Renal cortex interstitium (tissue), 11 donors: ENCODE data around the gene RAB11FIP5. TPM values are rescaled to one million over a fixed set of nuclear protein-coding genes. Genes with fewer than 3 reads are reported as not detected.

Experiments
- DNase-seq, 11 donors: peaks; one replicate each; pipeline ENCODE4 v3.0.0-alpha.2; 2013; ENCODE audit warnings: low read depth in 9 of 11, low spot score in 4 of 11; ENCODE audit errors: extremely low read depth in 1 of 11
- polyA plus RNA-seq, 3 donors: library from polyadenylated mRNA; unstranded; fragments of 120-200 nt; gene quantifications; one replicate each; pipeline ENCODE4 v1.2.1, GENCODE V29; 2013; ENCODE audit not compliant: insufficient read length in 3 of 3

RAB11FIP5 gene
- polyA plus RNA-seq, 3 donors: 44.6 to 46.4 (median 45.6) TPM

- no peak for DNase-seq
Measured at GRCh38 chr2:73027340-73027739, 85.4 kb downstream of the RAB11FIP5 start.

GRCh38 chr2:73023497-73023896 lies 89.3 kb downstream of the RAB11FIP5 start:
- DNase-seq: no peak

Other genes starting within 250 kb of the RAB11FIP5 start
- gene SPR, start 225.5 kb downstream of the RAB11FIP5 start, polyA plus RNA-seq: 10 to 100 TPM in 2 of 3 donors, 1 to 10 TPM in 1; 8.9 to 10.8 (median 10.1) TPM
- gene EMX1, start 195.4 kb downstream of the RAB11FIP5 start, polyA plus RNA-seq: 10 to 100 TPM; 30.2 to 48.9 (median 43.7) TPM
- gene SFXN5, start 41.2 kb downstream of the RAB11FIP5 start, polyA plus RNA-seq: 10 to 100 TPM; 23.4 to 27.6 (median 24.7) TPM
- under 1 TPM in 2 of 3 donors, not detected in 1; 0.07 to 0.17 TPM for gene NOTO, start 89.6 kb upstream of the RAB11FIP5 start, polyA plus RNA-seq
- gene SMYD5, start 101.3 kb upstream of the RAB11FIP5 start, polyA plus RNA-seq: 10 to 100 TPM; 32.8 to 42.6 (median 33.1) TPM
- 10 to 100 TPM; 11.4 to 16.5 (median 12.8) TPM for gene PRADC1, start 120.3 kb upstream of the RAB11FIP5 start, polyA plus RNA-seq
- gene CCT7, start 121.4 kb upstream of the RAB11FIP5 start, polyA plus RNA-seq: 100 to 1,000 TPM; 232 to 279 (median 262) TPM
- gene FBXO41, start 171.5 kb upstream of the RAB11FIP5 start, polyA plus RNA-seq: 1 to 10 TPM; 1.8 to 3.0 (median 1.8) TPM
- not detected for gene EGR4, start 180.6 kb upstream of the RAB11FIP5 start, polyA plus RNA-seq